ENCODE results near the gene KLK2. TPM values are rescaled to one million over a fixed set of nuclear protein-coding genes. Genes with fewer than 3 reads are reported as not detected.

Gene KLK2
- total and polyA plus RNA-seq, 7 donors = not detected

DNA sequence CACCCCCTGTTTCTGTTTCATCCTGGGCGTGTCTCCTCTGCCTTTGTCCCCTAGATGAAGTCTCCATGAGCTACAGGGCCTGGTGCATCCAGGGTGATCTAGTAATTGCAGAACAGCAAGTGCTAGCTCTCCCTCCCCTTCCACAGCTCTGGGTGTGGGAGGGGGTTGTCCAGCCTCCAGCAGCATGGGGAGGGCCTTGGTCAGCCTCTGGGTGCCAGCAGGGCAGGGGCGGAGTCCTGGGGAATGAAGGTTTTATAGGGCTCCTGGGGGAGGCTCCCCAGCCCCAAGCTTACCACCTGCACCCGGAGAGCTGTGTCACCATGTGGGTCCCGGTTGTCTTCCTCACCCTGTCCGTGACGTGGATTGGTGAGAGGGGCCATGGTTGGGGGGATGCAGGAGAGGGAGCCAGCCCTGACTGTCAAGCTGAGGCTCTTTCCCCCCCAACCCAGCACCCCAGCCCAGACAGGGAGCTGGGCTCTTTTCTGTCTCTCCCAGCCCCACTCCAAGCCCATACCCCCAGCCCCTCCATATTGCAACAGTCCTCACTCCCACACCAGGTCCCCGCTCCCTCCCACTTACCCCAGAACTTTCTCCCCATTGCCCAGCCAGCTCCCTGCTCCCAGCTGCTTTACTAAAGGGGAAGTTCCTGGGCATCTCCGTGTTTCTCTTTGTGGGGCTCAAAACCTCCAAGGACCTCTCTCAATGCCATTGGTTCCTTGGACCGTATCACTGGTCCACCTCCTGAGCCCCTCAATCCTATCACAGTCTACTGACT lies 18.4 kb upstream of the KLK2 start, which contains the start of gene KLK3:
Gene KLK3, plus strand, starts transcription at position 280 of the 775 bp plus-strand sequence. Its CDS starts 41 bp downstream, at position 321.
- no peaks in the 10 kb centered on the region for H3K36me3 ChIP-seq (ENCODE audit: insufficient read depth in 1 of 2, low read depth in 1 of 2)
- WGBS, 3 donors = 52 to 59% (median 56%) methylated on average over 8 to 9 of the region's 9 CpGs
- intact Hi-C loops (cut with DNase I) = no loop called here
- no peaks in the 10 kb centered on the region for H3K9me3 ChIP-seq
- H3K27ac ChIP-seq = no peak within 1 kb of the TSS
- ATAC-seq = no peak
- H3K4me3 ChIP-seq = no peak within 1 kb of the TSS
- DNase-seq = no peak
- H3K27me3 ChIP-seq (ENCODE audit: insufficient read depth in 3 of 3, low read length in 2 of 3) = peaks cover 0 to 16% (median 10%) of the 10 kb centered on the region in 3 donors
- H3K4me1 ChIP-seq = no peaks in the 10 kb centered on the region
- TF ChIP-seq, protein P1, sequence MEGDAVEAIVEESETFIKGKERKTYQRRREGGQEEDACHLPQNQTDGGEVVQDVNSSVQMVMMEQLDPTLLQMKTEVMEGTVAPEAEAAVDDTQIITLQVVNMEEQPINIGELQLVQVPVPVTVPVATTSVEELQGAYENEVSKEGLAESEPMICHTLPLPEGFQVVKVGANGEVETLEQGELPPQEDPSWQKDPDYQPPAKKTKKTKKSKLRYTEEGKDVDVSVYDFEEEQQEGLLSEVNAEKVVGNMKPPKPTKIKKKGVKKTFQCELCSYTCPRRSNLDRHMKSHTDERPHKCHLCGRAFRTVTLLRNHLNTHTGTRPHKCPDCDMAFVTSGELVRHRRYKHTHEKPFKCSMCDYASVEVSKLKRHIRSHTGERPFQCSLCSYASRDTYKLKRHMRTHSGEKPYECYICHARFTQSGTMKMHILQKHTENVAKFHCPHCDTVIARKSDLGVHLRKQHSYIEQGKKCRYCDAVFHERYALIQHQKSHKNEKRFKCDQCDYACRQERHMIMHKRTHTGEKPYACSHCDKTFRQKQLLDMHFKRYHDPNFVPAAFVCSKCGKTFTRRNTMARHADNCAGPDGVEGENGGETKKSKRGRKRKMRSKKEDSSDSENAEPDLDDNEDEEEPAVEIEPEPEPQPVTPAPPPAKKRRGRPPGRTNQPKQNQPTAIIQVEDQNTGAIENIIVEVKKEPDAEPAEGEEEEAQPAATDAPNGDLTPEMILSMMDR (IDR thresholded peaks at IDR 0.05) = no peak

DNA sequence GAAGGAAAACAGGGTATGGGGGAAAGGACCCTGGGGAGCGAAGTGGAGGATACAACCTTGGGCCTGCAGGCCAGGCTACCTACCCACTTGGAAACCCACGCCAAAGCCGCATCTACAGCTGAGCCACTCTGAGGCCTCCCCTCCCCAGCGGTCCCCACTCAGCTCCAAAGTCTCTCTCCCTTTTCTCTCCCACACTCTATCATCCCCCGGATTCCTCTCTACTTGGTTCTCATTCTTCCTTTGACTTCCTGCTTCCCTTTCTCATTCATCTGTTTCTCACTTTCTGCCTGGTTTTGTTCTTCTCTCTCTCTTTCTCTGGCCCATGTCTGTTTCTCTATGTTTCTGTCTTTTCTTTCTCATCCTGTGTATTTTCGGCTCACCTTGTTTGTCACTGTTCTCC lies 15.9 kb upstream of the KLK2 start:
- no peaks in the 10 kb centered on the region for H3K9me3 ChIP-seq
- intact Hi-C loops (cut with DNase I) = no loop called here
- no peak overlapping the region for H3K4me3 ChIP-seq
- H3K36me3 ChIP-seq (ENCODE audit: insufficient read depth in 1 of 2, low read depth in 1 of 2) = no peaks in the 10 kb centered on the region
- WGBS, 3 donors = 60 to 69% (median 62%) methylated on average over 5 to 6 of the region's 6 CpGs
- H3K27ac ChIP-seq = no peak overlapping the region
- no peaks in the 10 kb centered on the region for H3K4me1 ChIP-seq
- DNase-seq (no peak), ATAC-seq (no peak)
- H3K27me3 ChIP-seq (ENCODE audit: insufficient read depth in 3 of 3, low read length in 2 of 3) = peaks cover 0 to 13% (median 9%) of the 10 kb centered on the region in 3 donors
- TF ChIP-seq, protein P1 (IDR thresholded peaks at IDR 0.05) = no peak

DNA sequence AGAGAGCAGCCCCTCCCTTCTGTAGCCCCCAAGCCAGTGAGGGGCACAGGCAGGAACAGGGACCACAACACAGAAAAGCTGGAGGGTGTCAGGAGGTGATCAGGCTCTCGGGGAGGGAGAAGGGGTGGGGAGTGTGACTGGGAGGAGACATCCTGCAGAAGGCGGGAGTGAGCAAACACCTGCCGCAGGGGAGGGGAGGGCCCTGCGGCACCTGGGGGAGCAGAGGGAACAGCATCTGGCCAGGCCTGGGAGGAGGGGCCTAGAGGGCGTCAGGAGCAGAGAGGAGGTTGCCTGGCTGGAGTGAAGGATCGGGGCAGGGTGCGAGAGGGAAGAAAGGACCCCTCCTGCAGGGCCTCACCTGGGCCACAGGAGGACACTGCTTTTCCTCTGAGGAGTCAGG lies 14.4 kb upstream of the KLK2 start:
- 17 to 23% (median 18%) methylated on average over 7 of the region's 7 CpGs for WGBS, 3 donors

DNA sequence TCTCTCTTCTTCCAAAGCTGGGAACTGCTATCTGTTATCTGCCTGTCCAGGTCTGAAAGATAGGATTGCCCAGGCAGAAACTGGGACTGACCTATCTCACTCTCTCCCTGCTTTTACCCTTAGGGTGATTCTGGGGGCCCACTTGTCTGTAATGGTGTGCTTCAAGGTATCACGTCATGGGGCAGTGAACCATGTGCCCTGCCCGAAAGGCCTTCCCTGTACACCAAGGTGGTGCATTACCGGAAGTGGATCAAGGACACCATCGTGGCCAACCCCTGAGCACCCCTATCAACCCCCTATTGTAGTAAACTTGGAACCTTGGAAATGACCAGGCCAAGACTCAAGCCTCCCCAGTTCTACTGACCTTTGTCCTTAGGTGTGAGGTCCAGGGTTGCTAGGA lies 13.4 kb upstream of the KLK2 start:
- Histone ChIP-seq H3K27me3 (ENCODE audit: insufficient read depth in 3 of 3, low read length in 2 of 3) (peaks cover 0 to 13% (median 9%) of the 10 kb centered on the region in 3 donors), H3K4me3 (no peak overlapping the region), H3K36me3 (ENCODE audit: insufficient read depth in 1 of 2, low read depth in 1 of 2) (no peaks in the 10 kb centered on the region), H3K27ac (no peak overlapping the region), H3K4me1 (no peaks in the 10 kb centered on the region), H3K9me3 (no peaks in the 10 kb centered on the region)
- intact Hi-C loops (cut with DNase I) = no loop called here
- ATAC-seq = no peak
- 86 to 89% (median 86%) methylated on average over 4 of the region's 4 CpGs for WGBS, 3 donors
- TF ChIP-seq, protein P1 (IDR thresholded peaks at IDR 0.05) = no peak
- DNase-seq = no peak

More for the DNA sequence above, 14.4 kb upstream of the KLK2 start:
- H3K27ac ChIP-seq = no peak overlapping the region
- no peaks in the 10 kb centered on the region for H3K36me3 ChIP-seq (ENCODE audit: insufficient read depth in 1 of 2, low read depth in 1 of 2)
- no peaks in the 10 kb centered on the region for H3K9me3 ChIP-seq
- ATAC-seq (no peak), DNase-seq (no peak)
- peaks cover 0 to 13% (median 9%) of the 10 kb centered on the region in 3 donors for H3K27me3 ChIP-seq (ENCODE audit: insufficient read depth in 3 of 3, low read length in 2 of 3)
- no peaks in the 10 kb centered on the region for H3K4me1 ChIP-seq
- H3K4me3 ChIP-seq = no peak overlapping the region
- intact Hi-C loops (cut with DNase I) = no loop called here
- TF ChIP-seq, protein P1 (IDR thresholded peaks at IDR 0.05) = no peak
